NCI-H446 treated with DMSO at 0.1 percent for 48 hours (cell line): Measurements from ENCODE around the gene FAM13B.
A peak's percentile ranks its signal among the peaks of the same experiment; 100 is the strongest.
"Not testable (repeated sequence)": the region's sequence is repeated elsewhere in the genome, so short reads cannot be mapped to it uniquely, and the experiment has no call there.

Experiments
- DNase-seq: peaks from one replicate; lab custom pipeline; 2025; lab: John Stamatoyannopoulos, UW

Gene FAM13B

GRCh38 chr5:138032572-138033385, at the start of gene FAM13B:
Gene FAM13B (minus strand): TSS chr5:138033079. CDS start chr5:138019111, 13,968 bp downstream.
- DNase-seq, result peak; percentile 39

GRCh38 chr5:138082033-138082432, 49.2 kb upstream of the FAM13B start:
- no peak for DNase-seq

DNA sequence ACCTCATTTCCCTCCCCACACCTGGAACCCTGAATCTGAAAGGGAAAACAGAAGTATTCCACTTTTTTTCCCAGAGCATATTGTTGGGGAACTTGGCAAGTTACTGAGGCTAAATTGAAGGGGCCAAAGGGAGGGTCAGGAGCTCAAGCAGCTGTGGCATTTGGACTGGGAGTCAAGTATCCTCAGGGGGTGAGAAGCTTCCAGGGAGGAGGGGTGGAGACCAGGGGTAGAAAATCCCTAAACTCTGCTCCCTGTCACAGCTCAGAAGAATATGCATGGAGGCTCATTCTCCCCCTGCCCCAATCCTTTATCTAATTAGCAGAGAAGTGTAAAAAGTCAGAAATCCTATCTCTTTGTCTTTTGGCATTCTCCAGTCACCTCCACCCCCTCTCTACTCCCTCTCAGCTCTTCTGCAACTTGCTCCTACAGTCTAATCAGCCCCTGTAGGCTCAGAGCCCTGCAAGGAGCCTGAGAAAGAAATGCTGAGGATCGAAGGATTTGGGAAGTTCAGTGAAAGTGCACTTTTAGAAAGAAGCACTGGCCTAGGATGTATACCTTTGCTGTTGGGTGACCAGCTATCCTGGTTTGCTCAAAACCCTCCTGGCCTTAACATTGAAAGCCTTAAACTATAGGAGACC, 45.2 kb upstream of the FAM13B start:
- no peak for DNase-seq

- peak; percentile 19 for DNase-seq
Observed at GRCh38 chr5:138077064-138077696, 44.3 kb upstream of the FAM13B start.

- DNase-seq, result not testable (repeated sequence)
Observed at GRCh38 chr5:138070026-138070425, 37.1 kb upstream of the FAM13B start.

DNA sequence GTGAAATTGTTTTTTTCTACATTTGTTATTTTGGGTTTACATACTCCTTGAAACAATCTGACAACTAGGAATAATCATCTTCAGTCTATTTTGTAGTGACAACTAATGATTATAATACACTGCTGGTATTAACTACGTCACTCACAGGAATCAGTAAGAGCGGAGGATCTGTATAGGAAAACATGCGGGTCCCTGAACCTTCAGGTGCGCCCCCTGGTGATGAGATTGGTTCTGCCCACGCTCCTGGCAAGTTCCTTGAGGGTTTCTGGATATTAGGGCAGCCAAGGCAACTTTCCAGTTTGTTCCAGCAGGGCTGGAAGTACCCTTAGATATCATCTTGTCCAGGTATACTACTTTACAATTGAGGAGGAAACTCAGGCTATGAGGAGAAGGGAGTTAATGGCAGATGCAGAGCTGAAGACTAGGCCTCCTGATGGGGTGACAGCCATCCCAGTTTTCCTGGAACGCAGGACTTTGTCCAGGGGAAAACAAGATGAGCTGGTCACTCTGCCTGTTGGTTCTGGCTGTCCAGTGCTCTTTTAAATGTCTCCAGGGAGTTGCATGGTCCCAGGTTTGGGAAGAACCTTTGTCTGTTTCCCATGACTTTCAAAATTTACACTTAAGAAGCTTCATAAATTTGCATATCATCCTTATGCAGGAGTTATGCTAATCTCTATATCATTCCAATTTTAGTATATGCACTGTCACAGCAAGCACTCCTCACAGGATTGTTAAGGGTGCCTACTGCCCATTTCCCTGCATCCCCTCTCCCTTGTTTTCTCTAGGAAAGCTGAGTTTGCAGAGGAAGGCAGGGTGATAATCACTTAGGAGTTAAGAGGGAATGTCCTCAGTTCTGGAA, 36.1 kb upstream of the FAM13B start:
- peak; percentile 16 for DNase-seq

DNA sequence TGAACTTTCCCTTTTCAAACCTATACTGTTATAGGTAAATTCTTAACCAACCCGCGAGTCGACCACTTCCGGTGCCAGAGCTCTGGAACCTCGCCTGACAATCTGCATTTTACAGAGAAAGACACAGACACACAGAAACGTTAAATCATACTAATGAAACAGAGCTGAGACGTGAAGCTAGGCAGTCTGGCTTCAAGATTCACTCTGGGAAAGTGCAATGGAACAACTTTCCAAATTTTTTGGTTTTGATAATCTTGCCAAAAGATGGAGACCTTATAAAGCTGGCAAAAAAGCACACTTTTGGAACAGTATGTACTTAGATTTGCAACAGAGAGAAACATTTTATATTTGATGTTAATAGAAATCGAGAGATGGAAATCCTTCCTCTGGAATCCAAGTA, 35.1 kb upstream of the FAM13B start:
- no peak for DNase-seq

GRCh38 chr5:138065102-138065501, 32.2 kb upstream of the FAM13B start:
- DNase-seq, result no peak

DNA sequence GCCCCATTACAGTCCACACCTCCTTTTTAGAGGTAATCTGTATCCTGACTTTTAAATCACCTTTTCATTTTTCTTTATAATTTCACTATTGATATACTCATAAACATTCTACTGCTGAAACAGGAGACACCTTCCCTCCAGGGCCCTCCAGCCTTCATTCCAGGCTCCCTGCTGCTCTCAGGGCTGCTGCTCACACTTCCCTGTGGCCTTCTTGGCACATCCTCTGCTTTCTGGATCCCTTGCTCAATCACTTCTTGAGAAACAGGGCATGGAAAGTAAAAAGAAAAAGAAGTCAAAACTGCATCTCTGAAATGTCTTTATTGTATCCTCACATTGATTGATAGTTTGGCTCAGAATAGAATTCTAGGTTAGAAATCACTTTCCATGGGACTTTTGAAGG, 31.6 kb upstream of the FAM13B start:
- DNase-seq, result no peak

DNA sequence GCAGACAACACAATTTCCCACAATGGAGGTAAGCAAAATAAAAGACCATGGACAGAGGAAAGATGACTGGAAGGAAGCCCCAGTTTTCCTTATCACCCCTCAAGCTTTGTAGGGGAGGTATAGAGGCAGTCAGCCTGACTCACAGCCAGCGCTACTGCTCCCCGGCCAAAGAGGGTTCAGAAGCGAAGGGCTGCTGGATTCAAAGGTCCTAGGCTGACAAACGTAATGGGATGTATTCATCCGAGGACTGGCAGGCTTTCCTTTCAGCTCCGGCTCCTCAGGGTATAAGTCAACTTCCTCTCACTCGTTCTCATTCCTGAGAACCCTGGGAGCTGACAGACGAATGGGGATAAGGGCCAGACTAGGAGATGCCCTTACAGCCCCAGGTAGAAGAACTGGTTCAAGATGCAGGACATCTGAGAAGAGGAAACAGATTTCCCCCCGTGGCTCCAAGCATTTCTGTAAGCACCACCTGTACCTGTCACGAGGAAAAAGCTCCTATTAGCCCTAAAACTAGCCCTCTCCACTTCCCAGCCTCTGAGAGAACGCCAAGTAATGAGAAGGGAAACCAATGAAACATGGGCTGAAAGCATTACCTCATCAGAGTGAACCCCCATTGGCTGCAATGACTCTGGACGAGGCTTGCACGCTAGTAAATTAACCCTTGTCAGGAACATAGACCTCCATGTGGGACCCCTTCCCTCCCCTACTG, 22.1 kb upstream of the FAM13B start:
- no peak for DNase-seq

GRCh38 chr5:138054206-138054605, 21.3 kb upstream of the FAM13B start:
- no peak for DNase-seq

- DNase-seq, result no peak
Observed at GRCh38 chr5:138053554-138053953, 20.7 kb upstream of the FAM13B start.

DNA sequence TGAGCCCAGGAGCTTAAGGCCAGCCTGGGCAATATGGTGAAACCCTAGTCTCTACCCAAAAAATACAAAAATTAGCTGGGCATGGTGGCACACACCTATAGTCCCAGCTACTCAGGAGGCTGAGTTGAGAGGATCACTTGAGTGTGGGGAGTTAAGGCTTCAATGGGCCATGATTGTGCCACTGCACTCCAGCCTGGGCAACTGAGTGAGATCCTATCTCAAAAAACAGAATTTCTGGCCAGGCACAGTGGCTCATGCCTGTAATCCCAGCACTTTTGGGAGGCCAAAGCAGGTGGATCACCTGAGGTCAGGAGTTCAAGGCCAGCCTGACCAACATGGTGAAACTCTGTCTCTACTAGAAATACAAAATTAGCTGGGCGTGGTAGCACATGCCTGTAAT, 19.8 kb upstream of the FAM13B start:
- DNase-seq, result not testable (repeated sequence)

GRCh38 chr5:138051441-138052296, 18.8 kb upstream of the FAM13B start:
- no peak for DNase-seq

- not testable (repeated sequence) for DNase-seq
Observed at GRCh38 chr5:138045283-138045682, 12.4 kb upstream of the FAM13B start.

- no peak for DNase-seq
Observed at GRCh38 chr5:138038826-138039225, 5.9 kb upstream of the FAM13B start.

- DNase-seq, result no peak
Observed at GRCh38 chr5:138037907-138038633, 5.2 kb upstream of the FAM13B start.

DNA sequence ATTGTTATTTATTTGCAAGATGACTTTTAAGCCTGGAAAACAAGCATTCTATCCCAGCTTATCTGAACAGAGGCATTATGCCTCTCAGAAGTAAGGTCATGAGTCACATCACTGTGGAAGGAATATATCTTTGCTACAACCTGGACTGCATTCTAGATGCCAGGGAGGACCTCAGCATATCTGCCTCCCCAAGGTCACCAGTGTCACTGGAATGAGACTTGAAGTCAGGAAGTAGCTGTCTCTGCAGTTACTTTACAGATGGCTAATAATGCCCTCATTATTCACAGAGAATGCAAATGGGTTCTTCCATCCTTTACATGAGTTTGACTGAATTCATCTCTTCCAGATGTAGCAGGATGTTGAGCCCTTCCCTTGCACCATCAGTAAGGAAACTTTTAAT, 4.4 kb upstream of the FAM13B start:
- DNase-seq, result no peak

- peak; percentile 81 for DNase-seq
Observed at GRCh38 chr5:138035605-138036537, 3.0 kb upstream of the FAM13B start.
